HG02981 (cell line): ENCODE measurements around the gene CHRNA10.

Experiments
- ATAC-seq: cut with Tn5 transposase; IDR thresholded peaks from one replicate; pipeline ENCODE4 v1.9.1; 2021; ENCODE audit warnings: mild to moderate bottlenecking, moderate library complexity; ENCODE audit not compliant: unreplicated experiment

Gene CHRNA10

DNA sequence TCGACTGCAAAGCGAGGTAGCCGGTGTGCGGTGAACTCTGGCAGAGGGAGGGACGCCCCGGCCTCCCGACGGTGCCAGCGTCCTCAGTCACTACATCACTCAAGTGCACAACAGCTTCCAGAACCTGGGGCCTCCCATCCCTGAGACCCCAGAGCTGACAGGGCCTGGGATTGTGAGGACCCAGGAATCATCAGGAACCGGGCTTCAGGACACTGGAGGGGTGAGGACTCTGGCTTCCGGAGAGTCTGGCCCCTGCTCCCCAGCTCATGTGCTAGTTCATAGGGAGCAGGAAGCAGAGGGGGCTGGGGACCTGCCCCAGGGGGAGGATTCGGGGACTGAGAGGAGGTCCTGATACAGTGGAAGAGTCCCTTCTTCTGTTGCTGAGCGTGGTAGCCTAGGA is 34.0 kb downstream of the CHRNA10 start:
- no peak for ATAC-seq

DNA sequence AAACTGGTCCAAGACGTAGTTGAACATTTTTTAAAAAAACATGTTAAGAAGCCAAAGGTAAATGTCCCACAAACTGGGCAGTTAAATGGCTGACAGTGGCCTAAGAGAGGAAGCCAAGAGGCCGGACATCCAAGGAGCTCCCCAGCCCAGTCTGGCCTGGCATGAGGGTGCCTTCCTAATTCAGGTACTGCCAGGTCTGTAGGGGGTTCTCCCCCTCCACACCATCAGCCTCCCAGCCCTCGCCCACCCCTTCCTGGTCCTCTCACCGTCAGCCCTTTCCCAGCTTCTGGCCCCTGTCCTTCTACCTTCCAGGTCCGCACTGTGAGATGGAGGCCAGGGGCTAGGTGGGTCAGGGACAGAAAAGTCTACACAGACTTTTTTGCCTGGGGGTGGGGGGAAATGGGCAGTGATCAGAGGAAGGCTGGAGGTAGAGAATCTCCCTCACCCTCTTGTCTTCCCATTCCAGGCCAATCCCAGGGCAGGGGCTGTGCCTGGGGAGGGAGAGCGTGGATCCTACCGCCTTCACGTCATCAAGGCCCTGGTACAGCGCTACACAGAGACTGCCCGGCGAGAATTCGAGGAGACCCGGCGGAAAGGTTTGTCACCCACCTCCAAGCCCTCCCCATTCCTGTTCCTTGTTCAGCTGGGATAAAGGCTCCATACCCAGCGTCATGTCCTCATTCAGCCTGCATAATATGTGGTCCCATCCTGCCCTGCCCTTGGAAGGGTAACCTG is 35.4 kb downstream of the CHRNA10 start:
- no peak for ATAC-seq

DNA sequence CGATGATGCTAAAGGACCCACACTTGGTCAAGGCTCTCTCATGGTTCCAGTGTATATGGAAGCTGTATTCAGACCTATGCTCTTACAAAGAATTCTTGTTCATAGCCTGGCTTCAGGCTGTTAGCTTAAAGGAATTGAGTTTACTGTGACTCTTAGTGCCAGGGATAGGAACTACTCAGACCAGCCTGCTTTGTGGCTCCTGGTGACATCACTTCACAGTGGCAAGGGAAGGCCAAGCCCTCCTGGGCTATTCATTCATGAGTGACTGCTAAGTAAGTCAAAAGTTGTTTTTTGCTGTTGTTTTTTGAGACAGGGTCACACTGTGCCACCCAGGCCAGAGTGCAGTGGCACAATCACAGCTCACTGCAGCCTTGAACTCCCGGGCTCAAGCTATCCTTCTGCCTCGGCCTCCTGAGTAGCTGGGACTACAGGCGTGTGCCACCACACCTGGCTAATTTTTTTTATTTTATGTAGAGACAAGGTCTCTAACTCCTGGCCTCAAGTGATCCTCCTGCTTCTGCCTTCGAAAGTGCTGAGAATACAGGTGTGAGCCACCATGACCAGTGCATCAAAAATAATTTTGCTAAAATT is 39.0 kb downstream of the CHRNA10 start:
- ATAC-seq: no peak

DNA sequence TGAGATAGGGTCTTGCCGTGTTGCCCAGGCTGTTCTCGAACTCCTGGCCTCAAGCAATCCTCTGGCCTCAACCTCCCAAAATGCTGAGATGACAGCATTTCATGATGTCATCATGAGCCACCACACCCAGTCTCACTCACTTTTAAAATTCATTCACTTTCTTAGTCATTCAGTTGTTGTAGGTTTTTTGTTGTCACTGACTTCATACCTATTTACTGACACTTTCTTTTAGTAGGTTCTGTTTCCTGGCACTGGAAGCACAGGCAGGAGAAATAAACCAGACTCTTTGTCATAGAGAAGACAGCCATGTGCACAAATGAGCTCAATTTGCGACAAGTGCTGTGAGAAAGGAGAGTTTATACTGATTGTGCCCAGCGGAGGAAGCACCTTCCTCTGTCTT is 39.9 kb downstream of the CHRNA10 start:
- no peak for ATAC-seq

DNA sequence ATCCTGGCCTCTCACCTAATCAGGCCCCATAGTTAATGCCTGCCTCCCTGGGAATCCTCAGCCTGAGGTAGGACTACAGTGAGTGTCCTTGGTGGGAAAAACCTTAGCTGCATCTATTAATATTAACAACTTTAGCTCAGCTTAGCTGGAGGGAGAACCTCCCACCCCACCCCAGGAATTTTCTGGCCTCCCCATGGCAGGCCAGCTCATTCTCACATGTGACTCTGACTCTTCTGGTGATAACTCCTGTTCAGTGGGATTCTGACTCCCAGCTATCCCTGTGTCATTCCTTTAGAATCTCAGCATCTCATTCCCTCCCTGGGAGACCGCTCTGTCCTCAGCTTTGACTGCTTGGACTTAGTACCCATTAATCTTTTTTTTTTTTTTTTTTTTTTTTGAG is 43.9 kb downstream of the CHRNA10 start:
- no peak for ATAC-seq

DNA sequence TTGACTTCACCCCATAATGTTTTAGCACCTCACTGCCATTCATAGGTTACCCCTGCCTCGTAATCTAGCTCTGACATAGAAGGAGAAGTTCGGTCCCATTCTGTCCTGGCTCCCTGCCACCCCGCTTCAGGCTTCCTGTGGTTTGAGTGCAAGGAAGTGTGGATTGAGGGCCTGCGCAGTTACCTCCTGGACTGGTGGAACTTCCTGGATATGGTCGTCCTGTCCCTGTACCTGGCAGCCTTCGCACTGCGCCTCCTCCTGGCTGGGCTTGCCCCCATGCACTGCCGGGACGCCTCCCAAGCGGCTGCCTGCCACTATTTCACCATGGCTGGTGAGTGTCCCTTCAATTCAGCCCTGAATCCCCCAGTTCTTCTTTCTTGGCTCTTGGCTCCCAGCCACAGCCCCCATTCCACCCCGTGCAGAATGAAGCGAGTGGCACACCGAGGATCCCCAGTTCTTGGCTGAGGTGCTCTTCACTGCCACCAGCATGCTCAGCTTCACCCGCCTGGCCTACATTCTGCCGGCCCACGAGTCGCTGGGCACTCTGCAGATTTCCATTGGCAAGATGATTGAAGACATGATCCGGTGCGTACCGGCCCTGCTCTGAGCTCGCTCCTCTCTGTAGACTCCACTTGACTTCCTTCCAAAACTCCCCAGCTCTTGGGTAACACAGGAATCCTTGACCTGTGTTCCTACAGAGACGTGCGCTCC is 44.8 kb downstream of the CHRNA10 start:
- no peak for ATAC-seq

DNA sequence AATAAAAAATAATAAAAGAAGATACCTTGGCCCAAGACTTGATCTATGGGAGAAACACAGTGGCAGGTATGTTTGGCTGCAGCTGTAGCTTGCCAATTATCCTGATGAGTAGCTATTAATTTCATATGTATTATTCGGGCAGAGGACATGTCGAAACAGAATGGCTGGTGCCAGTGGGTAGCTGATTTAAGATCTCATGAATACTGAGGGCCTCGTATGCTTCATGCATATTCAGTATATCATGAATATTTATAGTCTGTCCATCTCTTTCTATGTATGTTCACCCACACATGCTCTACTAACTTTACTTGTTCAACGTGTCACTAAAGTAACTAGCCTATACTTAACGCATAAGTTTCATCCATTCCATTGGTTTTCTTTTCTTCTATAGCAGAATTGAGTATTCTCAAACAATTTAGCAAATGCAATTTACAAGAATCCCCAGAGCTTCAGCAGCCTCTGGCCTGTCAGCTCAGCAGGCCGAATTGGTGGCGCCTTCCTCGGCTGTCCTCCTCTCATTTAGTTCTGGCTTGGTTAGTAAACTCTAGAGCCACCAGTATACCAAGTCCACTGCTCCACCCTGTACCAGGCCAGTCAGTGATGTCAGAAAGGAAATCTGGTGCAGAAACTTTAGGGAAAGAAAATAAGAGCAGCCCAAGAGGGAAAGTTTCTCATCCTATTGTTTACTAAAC is 47.3 kb downstream of the CHRNA10 start:
- ATAC-seq: no peak

DNA sequence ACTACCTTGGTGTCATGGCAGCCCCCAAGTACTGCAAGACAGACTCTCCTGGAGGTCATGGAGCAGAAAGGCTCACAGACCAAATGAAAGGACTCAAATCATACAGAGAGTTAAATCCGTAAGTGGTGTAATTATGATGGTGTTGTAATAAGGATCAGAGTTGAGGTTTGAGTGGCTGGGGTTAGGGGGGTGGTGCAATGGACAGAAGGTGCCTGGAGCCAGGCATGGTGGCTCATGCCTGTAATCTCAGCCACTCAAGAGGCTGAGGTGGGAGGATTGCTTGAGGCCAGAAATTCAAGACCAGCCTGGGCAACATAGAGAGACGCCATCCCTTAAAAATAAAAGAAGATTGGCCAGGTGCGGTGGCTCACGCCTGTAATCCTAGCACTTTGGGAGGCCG is 48.1 kb downstream of the CHRNA10 start:
- no peak for ATAC-seq

DNA sequence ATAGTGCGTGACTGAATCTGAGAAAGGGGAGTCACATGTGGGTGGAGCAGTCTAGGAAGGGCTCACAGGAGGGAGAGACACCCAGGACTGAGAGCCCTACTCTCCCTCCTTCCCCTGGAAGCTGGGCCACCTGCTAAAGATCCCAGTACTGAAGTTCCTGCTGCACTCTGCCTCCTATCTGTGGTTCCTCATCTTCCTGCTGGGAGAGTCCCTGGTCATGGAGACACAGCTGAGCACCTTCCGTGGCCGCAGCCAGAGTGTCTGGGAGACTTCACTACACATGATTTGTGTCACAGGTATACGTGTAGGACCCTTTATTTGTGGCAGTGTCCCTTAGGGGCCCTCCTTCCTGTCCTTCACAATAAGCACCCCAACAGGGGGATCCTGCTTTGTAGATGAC is 48.7 kb downstream of the CHRNA10 start:
- ATAC-seq: no peak

DNA sequence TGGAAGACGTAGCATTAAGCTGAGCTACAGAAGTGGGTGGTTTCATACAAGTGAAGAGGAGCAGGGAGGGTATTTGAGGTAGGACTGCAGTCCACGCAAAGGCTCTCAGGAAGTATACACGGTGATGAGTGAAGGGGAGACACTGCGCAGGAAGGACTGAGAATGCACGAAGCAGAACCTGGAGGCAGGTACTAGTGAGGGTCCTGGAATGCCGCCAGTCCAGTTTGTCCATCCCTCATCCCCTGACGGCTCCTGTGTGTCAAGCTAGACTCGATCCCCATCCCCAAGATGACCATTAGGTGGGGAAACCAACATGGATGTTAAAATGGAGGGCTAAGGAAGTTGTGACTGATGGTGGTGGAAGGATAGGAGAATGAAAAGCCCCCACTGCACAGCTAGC is 53.2 kb downstream of the CHRNA10 start:
- ATAC-seq: no peak

DNA sequence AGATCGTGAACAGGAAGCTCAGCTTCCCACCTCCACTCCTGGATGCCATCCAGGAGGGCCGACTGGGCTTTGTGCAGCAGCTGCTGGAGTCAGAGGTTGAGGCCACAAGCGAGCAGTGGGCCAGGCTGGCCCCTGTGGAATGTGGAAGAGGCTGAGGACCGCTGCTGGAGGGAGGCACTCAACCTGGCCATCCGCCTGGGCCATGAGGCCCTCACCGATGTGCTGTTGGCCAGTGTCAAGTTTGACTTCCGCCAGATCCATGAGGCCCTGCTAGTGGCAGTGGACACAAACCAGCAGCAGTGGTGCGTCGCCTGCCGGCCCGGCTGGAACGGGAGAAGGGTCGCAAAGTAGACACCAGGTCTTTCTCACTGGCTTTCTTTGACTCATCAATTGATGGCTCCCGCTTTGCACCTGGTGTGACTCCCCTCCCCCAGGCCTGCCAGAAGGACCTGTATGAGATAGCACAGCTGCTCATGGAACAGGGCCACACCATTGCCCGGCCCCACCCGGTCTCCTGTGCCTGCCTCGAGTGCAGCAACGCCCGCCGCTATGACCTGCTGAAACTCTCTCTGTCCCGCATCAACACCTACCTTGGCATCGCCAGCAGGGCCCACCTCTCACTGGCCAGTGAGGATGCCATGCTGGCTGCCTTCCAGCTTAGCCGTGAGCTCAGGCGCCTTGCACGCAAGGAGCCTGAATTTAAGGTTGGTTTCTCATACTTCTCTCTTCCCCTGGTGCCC is 54.3 kb downstream of the CHRNA10 start:
- ATAC-seq: no peak

DNA sequence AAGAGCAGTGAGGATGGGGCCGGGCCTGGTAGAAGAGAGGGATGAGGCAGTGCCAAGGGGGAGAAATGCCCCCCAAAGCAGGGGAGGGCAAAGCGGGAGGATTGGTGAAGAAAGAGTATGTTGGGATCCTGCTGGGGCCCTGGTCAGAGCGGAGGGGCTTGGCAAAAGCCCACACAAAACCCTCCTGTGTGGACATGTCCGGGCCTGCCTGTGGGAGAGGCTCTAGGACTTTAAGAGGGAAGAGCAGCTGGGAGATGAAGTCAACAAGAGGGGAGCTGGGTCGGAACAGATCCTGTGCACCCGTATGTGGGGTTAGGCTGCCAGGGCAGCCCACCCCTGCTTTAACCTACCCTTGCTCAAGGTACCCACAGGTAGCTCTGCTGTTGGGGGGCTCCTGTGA is 55.2 kb downstream of the CHRNA10 start:
- no peak for ATAC-seq
